ENCODE results near the gene MIA2.

The MIA2 gene

DNA sequence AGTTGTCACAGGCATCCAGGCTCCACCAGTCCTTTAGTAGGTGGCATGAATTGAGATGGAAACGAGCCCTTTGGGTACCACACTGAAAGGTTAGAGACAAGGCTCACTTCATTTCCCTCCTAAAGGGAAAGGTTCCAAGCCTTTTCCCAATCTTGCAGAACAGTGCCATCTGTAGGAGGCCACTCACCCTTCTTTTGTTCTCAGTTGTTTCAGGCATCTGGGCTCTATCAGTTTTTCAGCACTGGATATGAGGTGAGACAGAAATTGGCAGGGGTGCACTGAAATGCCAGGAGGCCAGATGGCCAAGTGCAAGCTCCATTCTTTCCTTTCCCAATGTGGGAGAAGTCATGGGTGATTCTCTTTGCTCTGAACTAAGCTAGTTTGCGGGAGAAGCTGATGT lies 183.3 kb downstream of the MIA2 start:
- TF ChIP-seq, protein P1, sequence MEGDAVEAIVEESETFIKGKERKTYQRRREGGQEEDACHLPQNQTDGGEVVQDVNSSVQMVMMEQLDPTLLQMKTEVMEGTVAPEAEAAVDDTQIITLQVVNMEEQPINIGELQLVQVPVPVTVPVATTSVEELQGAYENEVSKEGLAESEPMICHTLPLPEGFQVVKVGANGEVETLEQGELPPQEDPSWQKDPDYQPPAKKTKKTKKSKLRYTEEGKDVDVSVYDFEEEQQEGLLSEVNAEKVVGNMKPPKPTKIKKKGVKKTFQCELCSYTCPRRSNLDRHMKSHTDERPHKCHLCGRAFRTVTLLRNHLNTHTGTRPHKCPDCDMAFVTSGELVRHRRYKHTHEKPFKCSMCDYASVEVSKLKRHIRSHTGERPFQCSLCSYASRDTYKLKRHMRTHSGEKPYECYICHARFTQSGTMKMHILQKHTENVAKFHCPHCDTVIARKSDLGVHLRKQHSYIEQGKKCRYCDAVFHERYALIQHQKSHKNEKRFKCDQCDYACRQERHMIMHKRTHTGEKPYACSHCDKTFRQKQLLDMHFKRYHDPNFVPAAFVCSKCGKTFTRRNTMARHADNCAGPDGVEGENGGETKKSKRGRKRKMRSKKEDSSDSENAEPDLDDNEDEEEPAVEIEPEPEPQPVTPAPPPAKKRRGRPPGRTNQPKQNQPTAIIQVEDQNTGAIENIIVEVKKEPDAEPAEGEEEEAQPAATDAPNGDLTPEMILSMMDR (IDR thresholded peaks at IDR 0.05; ENCODE audit: low read depth, low read length) = no peak
- no peak overlapping the region for H3K4me3 ChIP-seq (ENCODE audit: low read depth, low read length)

DNA sequence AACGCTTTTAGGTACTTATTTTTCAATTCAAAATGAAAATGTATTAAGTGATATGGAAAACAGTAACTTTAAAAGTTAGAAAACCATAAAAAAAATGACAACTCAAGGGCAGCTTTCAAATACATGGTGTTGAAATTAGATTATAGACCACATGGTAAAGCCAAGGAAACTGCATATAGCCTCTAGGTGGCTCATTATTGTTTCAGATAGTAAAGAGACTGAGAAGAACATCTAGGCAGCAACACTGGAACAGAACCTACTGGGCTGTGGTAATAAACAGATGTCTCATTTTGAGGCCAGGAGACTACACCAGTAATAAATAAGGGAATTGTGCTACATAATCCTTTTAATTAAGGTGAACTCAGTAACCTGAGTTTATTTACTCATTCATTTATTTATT lies 185.6 kb downstream of the MIA2 start:
- TF ChIP-seq, protein P1 (IDR thresholded peaks at IDR 0.05; ENCODE audit: low read depth, low read length) = no peak

DNA sequence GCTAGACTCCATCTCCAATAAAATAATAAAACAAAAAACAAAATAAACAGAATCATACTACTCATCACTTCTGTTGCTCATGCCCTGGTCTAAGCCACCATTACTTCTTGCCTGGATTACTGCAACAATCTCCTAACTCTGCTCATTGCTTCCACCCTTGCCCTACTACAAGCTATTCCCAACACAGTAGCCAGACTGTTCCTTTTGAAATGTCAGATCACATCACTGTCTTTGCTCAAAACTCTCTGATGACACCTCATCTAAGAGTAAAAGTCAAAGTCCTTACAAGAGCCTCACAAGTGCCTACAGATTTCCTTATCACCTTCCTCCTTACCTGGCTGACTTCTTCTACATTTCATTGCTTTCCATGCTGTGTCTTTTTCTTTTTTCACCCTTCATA lies 188.5 kb downstream of the MIA2 start:
- no peak overlapping the region for H3K4me3 ChIP-seq (ENCODE audit: low read depth, low read length)

More for the DNA sequence above, 185.6 kb downstream of the MIA2 start:
- H3K4me3 ChIP-seq (ENCODE audit: low read depth, low read length) = no peak overlapping the region

DNA sequence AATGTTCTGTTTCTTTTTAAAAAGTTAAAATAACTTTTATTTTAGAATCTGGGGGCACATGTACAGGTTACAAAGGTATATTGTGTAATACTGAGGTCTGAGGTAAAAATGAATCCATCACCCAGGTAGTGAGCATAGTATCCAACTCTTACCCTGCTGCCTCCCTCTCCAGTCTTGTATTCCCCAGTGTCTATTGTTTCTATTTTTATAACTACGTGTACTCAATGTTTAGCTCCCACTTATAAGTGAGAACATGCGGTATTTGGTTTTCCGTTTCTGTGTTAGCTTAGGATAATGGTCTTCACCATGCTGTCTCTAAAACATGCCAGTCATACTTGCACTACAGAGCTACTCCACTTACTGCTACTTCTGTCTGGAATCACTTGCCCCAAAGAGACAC lies 190.1 kb downstream of the MIA2 start:
- no peak overlapping the region for H3K4me3 ChIP-seq (ENCODE audit: low read depth, low read length)
- TF ChIP-seq, protein P1 (IDR thresholded peaks at IDR 0.05; ENCODE audit: low read depth, low read length) = no peak

More for the DNA sequence above, 188.5 kb downstream of the MIA2 start:
- TF ChIP-seq, protein P1 (IDR thresholded peaks at IDR 0.05; ENCODE audit: low read depth, low read length) = no peak

DNA sequence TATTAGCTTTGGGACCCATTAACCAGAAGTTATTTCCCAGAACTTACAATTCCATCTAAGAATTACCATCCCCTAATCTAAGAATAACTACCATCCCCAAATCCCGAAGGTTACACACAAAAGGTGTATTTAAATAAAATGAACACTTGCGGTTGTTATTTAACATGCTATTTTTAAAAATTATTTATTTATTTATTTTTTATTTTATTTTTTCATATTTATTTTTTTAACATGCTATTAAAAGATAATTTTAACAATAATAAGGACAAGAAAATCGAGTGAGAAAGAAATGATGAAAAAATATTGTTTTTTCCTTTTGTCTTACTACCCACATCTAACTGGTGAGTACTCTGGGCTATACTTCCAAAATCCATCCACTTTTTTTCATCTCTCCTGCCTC lies 192.2 kb downstream of the MIA2 start:
- TF ChIP-seq, protein P1 (IDR thresholded peaks at IDR 0.05; ENCODE audit: low read depth, low read length) = no peak
- no peak overlapping the region for H3K4me3 ChIP-seq (ENCODE audit: low read depth, low read length)

DNA sequence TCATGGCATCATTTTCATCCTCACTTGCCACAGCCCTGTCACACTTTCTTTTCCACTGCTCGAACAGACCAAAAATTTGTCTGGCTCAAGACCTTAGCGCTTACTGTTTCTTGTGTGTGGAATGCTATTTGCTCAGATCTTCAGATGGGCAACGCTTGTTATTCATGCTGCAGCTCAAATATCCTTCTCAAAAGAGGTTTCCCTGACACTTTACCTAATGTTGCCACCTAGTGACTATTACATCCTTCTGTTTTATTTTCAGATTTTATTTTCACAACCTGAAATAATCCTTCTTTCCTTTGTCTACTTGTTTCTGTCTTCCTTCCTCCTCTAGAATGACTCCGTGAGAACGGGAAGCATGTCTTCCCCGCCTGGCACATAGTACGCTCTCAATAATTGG lies 192.9 kb downstream of the MIA2 start:
- TF ChIP-seq, protein P1 (IDR thresholded peaks at IDR 0.05; ENCODE audit: low read depth, low read length) = no peak
- H3K4me3 ChIP-seq (ENCODE audit: low read depth, low read length) = no peak overlapping the region

DNA sequence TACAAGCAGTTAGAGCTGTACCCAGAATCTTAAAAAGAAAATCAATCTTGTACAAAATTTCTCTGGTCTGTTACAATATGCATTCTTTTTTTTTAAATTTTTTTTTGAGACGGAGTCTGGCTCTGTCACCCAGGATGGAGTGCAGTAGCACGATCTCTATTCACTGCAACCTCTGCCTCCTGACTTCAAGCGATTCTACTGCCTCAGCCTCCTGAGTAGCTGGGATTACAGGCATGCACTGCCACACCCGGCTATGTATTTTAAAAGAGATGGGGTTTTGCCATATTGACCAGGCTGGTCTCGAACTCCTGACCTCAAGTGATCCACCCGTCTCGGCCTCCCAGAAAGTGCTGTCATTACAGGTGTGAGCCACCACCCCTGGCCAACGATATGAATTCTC lies 194.4 kb downstream of the MIA2 start:
- H3K4me3 ChIP-seq (ENCODE audit: low read depth, low read length) = no peak overlapping the region
- TF ChIP-seq, protein P1 (IDR thresholded peaks at IDR 0.05; ENCODE audit: low read depth, low read length) = no peak

Measured in WI38 (cell line).